Cardiac fibroblast (primary cell): ENCODE results near the gene ZFYVE28.

ENCODE experiments used
- DNase-seq, 2 donors: peaks; one replicate each; pipeline versions ENCODE4 v3.0.0 to v3.0.0-alpha.2; 2010; ENCODE audit warnings: low read depth in 2 of 2
- H3K4me3 ChIP-seq, 2 donors: replicated peaks in 1 of 2; 1 replicate in 1 of 2; 2 replicates in 1 of 2; pipeline ENCODE4 v1.5.1; 2011; ENCODE audit warnings: low read depth in 2 of 2, low read length in 2 of 2, mild to moderate bottlenecking in 2 of 2, moderate library complexity in 1 of 2
- CTCF ChIP-seq: IDR thresholded peaks from one replicate; pipeline ENCODE4 v1.5.1; 2011; ENCODE audit warnings: low read depth, mild to moderate bottlenecking, low read length, inconsistent platforms

The ZFYVE28 gene

GRCh38 chr4:2445130-2445529, 26.7 kb upstream of the ZFYVE28 start:
- H3K4me3 ChIP-seq = no peak overlapping the region
- no peak for DNase-seq
- TF ChIP-seq CTCF = no peak

DNA sequence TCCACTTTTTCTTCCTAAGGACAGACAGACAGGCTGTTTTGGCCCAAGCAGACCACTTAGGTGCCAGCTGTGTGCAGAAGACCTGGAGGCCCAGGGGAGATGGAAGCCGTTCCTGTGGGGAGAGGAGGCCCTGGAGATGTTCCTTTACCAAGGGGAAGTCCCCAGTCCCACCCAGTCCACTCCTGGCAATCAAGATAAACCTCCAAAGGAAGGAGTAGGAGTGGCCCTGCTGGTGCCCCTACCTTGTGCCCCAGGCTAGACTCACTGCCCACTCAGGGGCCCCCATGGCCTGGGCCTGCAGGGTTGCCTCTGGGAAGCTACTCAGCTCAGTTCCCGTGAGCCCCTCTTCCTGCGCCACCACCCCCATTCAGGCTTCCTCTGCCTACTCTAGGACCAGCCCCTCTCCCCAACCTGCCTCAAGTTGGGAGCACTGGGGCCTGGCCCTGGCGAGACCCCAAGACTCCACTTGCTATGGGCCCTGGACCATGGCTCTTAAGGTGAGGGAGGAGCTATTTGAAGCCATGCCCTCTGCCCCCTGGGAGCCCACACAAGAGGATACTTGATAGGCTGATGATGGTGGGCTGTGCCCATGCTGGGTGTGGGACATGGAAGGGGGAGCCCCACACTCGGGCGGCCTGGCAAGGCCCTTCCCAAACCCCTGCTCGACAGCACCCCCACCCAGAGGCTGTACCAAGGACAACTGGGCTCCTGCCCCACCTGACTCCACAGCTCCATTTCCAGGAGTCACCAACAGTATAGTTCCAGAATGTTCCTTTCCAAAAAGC, 25.7 kb upstream of the ZFYVE28 start:
- no peak overlapping the region for H3K4me3 ChIP-seq
- no peak for TF ChIP-seq CTCF

GRCh38 chr4:2443061-2443730, 24.8 kb upstream of the ZFYVE28 start:
- no peak for TF ChIP-seq CTCF
- no peak for DNase-seq

More for the DNA sequence above, 25.7 kb upstream of the ZFYVE28 start:
- no peak for DNase-seq

GRCh38 chr4:2442175-2442993, 23.9 kb upstream of the ZFYVE28 start:
- no peak overlapping the region for H3K4me3 ChIP-seq
- TF ChIP-seq CTCF = no peak
- DNase-seq = no peak

More at GRCh38 chr4:2443061-2443730, 24.8 kb upstream of the ZFYVE28 start:
- H3K4me3 ChIP-seq = no peak overlapping the region

GRCh38 chr4:2441393-2442174, 23.1 kb upstream of the ZFYVE28 start:
- no peak overlapping the region for H3K4me3 ChIP-seq
- DNase-seq = peak; percentile 69 to 70
- TF ChIP-seq CTCF = peak; percentile 91
